Heart left ventricle (tissue), 13 donors: ENCODE data around the gene PSMD9.

ENCODE experiments used
- POLR2A ChIP-seq, 2 donors: fragments of 450-650 bp; IDR thresholded peaks; one replicate each; pipeline ENCODE4 v1.6.1; 2017; ENCODE audit warnings: antibody characterized with exemption in 2 of 2, mild to moderate bottlenecking in 2 of 2, moderate library complexity in 2 of 2
- TF ChIP-seq, protein P1 (sequence below), 12 donors: fragments of 200-600 bp; sonication (generic) in 4 of 12; IDR thresholded peaks; one replicate each; pipeline versions ENCODE4 v1.5.0 to v1.8.0; 2018 to 2022; ENCODE audit warnings: antibody characterized with exemption in 12 of 12, mild to moderate bottlenecking in 5 of 12
- donor health status: ischemic (EF 13 %, LVEDD 7.1; RV severe dilation, severe dysfunction).
- donor health status: DM: no; HTN: yes; CAD: no.
- donor health status: DM: no; HTN: no; CAD: no.
- donor health status: ischemic (EF 25% LVEDD 6.9; RV normal size, moderate dysfunction).
- donor health status: ischemic (EF 25% LVEDD 5.7; RV mildly dilated, moderate dysfunction).
- donor health status: ischemic (EF 35%, LVEDD 5.7; RV mildly dilated, moderate dysfunction).
- donor health status: nonischemic (EF 11% LVEDD 7.7; RV severe dilation, severe dysfunction).
- donor health status: DM: yes; HTN: yes; CAD: no.
- donor health status: PGD.
- donor health status: ischemic (EF 29% LVEDD 5.4; RV normal size, mild dysfunction).
- donor health status: nonischemic (EF 23%, LVEDD 6.1; RV moderate dilation, normal function).

GRCh38 chr12:121966959-121967358, 78.4 kb downstream of the PSMD9 start:
- TF ChIP-seq, protein P1, sequence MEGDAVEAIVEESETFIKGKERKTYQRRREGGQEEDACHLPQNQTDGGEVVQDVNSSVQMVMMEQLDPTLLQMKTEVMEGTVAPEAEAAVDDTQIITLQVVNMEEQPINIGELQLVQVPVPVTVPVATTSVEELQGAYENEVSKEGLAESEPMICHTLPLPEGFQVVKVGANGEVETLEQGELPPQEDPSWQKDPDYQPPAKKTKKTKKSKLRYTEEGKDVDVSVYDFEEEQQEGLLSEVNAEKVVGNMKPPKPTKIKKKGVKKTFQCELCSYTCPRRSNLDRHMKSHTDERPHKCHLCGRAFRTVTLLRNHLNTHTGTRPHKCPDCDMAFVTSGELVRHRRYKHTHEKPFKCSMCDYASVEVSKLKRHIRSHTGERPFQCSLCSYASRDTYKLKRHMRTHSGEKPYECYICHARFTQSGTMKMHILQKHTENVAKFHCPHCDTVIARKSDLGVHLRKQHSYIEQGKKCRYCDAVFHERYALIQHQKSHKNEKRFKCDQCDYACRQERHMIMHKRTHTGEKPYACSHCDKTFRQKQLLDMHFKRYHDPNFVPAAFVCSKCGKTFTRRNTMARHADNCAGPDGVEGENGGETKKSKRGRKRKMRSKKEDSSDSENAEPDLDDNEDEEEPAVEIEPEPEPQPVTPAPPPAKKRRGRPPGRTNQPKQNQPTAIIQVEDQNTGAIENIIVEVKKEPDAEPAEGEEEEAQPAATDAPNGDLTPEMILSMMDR (IDR thresholded peaks at IDR 0.05), result no peak
- TF ChIP-seq POLR2A (IDR thresholded peaks at IDR 0.05), result no peak
